ACHN (cell line): ENCODE data around the gene SPNS2.

ENCODE experiments used
- DNase-seq: peaks from one replicate; pipeline ENCODE4 v3.0.0-alpha.2; 2015
- in situ Hi-C: cut with HindIII; loops from 2 replicates; pipeline ENCODE4 v1.10.0; 2017; ENCODE audit warnings: low sequenced_read_pairs, low pct_ligation_motif_present, low pct_unique_long_range_greater_than_20kb

Gene SPNS2

GRCh38 chr17:4479340-4479981 lies 19.2 kb upstream of the SPNS2 start:
- DNase-seq: peak; percentile 40
- in situ Hi-C loops: no loop called here

DNA sequence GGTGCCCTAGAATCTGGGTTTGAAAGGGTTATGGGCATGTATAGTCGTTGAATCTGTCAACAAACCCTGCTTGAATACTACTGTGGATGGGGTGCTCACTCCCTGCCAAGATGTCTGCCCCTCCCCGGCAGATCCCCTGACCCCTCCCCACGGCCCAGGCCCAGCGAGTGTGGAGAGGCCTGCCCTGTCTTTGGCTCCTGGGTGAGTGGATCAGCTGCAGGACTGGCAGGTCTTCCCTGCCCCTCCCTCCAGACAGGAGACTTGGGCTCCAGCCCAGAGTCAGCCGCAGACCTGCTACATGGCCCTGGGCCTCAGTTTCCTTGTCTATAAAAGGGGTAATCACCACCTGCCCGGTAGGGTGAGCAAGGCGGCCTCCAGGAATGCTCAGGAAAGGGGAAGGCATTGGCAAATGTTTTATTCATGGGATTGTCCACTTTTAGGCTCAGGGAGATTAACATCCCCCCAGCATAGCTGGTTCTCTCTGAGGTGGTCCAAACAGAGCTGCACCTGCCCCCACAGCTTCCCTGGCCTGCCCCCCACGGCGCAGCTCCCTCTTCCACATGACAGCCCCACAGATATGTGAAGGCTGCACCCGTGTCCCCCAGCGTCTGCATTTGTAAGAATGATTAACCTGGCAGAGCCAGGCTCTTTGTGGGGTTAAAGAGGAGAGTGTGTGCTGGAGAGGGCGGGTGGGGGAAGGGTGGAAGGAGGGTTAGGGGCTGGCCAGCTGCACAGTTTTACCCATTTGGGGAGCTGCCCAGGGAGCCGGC lies 18.5 kb upstream of the SPNS2 start:
- in situ Hi-C loops: no loop called here
- DNase-seq: peak; percentile 98

DNA sequence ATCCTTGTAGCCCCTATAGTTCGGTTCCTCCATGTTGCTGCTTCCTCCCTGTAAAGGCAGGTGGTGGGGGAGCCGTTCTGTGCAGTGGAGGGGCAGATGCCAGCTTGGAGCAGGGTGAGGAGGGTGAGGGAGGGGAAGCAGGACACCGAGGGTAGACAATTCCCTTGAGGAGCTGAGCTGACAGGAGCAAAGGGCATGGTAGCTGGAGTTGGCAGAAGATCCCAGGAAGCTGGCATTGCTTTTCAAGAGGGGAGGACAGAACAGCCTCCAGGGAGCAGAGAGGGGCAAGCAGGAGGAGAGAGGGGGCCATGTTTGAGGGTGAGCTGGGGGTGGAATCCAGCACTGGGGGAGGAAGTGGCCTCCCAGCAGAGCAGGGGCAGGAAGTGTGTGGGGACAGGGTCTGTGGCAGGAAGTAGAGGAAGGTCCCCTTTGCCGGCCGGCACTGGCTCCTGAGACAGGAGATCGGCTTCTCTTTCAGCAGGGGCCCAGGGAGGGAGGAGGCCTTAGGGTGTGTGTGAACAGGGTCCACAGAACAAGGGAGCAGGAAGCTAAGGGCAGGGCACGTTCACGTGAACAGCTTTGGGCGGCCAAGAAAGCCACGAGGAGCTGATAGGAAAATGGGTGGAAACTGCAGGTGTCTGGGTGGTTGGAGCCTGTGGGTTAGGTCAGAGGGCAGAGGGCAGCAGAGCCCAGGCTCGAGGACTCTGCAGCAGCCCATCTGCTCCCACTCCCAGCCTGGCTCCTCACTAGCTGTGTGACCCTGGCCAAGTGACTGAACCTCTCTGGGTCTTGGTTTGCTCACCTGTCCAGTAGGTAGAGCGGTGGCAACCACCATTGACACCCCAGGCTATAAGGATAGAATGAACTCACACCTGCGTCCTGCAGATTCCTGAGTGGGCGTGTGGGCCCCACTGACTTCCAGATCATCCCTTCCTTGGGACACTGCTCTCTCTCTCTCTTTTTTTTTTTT lies 17.5 kb upstream of the SPNS2 start:
- in situ Hi-C loops: no loop called here
- DNase-seq: peak; percentile 68

DNA sequence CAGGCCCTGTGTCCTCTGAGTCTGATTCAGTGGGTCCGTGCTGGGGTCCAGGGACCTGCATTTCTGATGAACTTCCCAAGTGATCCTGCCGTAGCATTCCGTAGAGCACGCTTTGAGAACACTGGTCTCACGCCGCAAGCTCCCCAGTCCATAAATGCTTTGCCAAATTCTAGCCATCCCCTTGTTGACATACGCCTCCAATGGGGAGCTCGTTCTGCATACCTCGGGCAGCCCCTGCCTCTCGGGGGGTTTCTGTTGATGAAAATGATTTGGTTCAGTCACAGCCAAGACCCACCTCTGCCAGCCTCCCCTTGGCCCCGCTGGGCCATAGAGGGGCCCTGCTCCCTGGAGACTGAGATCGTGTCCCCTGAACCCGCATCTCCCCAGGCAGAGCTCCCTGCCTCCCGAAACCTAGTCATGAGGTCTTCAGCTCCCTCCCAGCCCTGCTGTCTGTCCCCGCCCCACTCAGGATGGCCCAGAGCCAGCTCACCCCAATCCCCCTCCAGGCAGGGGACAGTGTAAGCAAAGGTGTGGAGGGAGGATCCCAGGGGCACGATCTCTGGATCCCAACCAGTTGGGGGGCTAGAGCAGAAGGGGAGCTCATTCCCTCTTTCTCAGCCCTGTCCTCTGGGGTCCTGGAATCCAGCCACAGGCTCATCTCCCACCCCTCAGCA lies 16.2 kb upstream of the SPNS2 start:
- DNase-seq: peak; percentile 43

DNA sequence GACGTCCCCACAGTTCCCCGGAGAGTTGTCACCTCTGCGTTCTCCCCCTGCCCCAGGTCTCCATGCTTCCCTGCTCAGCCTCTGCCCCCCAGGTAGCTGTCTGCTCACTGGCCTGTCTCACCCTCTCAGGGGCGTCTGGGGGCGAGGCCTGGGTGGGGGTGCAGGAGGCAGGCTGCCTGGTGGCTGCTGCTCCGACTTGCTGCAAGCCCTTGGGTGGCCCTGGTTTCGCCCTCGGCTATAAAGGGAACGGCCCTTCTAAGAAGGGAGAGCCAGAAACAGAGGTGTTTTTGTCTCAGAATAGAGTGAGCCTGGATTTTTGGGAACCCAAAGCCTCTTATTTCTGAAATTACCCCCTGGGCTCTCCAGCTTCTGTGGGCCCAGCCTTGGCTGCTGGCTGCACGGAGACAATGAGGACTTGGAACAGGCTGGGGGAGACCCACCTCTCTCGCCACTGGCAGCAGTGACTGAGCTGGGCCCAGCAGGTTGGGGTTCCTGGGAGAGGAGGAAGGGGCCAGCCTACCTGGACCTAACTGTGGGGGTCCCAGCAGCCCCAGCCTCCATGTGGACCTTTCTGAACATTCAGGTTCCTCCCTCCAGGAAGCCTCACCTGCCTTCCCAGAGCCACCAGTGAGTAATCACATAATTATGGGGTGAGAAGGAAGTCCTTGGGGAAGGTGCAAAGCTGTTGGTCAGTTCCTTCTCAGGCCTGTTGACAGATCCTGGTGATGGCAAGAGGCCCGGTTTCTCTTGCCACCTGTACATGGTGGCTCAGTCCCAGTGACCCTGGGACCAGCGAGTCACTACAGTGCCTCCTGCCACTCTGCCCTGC lies 15.5 kb upstream of the SPNS2 start:
- in situ Hi-C loops: no loop called here
- peak; percentile 95 for DNase-seq

More for the DNA sequence above, 16.2 kb upstream of the SPNS2 start:
- in situ Hi-C loops: no loop called here

- in situ Hi-C loops: no loop called here
- no peak for DNase-seq
These were observed 12.7 kb upstream of the SPNS2 start for GRCh38 chr17:4485676-4486646.

GRCh38 chr17:4487296-4487695 lies 11.4 kb upstream of the SPNS2 start:
- in situ Hi-C loops: no loop called here
- DNase-seq: no peak

DNA sequence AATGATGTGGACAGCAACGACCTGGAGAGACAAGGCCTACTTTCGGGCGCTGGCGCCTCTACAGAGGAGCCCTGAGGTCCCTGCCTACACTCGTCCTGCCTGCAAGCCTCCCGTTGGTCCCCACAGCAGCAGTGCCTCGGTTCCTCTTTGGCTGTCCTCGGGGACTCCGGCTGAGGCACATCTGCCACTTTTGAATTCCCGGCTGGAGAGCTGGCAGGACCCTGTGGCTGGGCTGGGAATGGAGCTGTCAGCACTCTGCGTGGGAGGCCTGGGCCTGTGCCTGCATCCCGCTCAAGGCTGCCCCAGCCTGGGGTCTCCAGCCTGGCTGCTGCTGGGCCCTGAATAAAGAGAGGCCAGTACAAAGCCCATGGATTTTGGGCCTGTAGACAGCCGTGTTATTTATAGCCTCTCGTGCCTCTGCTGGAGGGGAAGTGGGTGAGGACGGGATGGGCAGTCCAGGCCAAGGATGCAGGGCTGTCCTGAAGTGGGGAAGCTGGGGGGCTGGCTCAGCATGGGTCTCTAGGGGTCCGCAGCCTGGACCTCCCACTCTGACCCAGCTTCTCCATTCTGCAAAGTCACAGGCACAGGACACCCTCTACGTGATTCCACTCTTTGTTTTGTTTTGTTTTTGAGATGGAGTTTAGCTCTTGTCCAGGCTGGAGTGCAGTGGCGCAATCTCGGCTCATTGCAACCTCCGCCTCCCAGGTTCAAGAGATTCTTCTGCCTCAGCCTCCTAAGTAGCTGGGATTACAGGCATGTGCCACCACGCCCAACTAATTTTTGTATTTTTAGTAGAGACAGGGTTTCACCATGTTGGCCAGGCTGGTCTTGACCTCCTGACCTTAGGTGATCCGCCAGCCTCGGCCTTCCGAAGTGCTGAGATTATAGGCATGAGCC lies 10.6 kb upstream of the SPNS2 start:
- in situ Hi-C loops: no loop called here
- no peak for DNase-seq

GRCh38 chr17:4488989-4489595 lies 9.6 kb upstream of the SPNS2 start:
- in situ Hi-C loops: no loop called here
- peak; percentile 30 for DNase-seq

DNA sequence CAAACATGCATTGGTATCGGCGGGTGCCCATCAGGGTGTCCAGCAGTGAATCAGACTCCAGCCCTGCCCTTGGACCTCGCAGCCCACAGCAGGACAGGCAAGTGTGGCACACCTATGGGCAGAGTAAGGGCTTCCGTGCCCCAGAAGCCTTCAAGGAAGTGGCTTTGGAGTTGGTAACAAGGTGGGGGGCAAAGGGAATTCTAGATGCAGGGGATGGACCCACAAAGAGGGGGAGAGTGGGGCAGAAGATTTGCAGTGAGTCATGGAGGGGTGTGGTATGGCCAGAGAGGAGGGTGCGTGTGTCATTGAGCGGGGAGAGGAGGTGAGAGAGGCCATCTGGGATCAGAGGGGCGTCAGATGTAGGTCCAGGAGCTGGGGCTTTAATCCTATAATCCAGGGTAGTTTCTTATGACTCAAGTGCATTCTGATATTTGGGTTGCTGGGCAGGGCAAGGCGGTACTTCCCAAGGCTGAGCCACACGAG lies 8.5 kb upstream of the SPNS2 start:
- DNase-seq: peak; percentile 23
- in situ Hi-C loops: no loop called here

DNA sequence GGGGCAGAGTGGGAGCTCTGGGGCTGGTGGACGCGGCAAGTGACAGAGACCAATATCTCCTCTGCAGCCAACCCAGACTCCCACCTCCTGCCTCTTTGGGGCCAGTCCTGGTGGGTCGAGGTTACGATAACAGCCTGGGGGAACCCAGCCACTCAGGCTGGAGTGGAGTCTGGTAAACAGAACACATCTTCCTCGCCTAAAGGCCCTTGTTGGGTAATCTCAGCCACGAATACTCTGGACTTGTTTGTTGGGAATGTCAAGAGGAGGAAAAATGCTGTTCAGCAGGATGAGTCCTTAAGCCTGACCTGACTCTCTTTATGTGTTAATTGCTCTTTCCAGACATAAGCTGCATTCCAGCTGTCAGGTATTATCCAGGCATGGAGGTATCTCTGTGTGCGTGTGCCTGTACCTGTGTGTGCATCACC lies 8.0 kb upstream of the SPNS2 start:
- DNase-seq: no peak
- in situ Hi-C loops: no loop called here

GRCh38 chr17:4492721-4493561 lies 5.7 kb upstream of the SPNS2 start:
- DNase-seq: peak; percentile 82

GRCh38 chr17:4497101-4497824 lies 1.4 kb upstream of the SPNS2 start:
- in situ Hi-C loops: loop anchor here (5.0 kb wide), 1 partner anchor 75 kb away; no protein-coding TSS in a partner anchor
- DNase-seq: peak; percentile 99

More at GRCh38 chr17:4492721-4493561, 5.7 kb upstream of the SPNS2 start:
- in situ Hi-C loops: no loop called here
